Stimulated activated CD4-positive, alpha-beta T cell treated with anti-CD3 and anti-CD28 coated beads, Interleukin-4, amount 100 ng/mL, for 24 hours (primary cell): ENCODE data around the gene FITM1.
A peak's percentile ranks its signal among the peaks of the same experiment; 100 is the strongest.

Source experiments
- DNase-seq: peaks from one replicate; pipeline ENCODE4 v3.0.0-alpha.2; 2020

The FITM1 gene

GRCh38 chr14:24122898-24123297 lies 7.6 kb upstream of the FITM1 start:
- DNase-seq = no peak

GRCh38 chr14:24123424-24124417 lies 6.7 kb upstream of the FITM1 start:
- DNase-seq = no peak

- DNase-seq = no peak
Observed at GRCh38 chr14:24126939-24127338, 3.5 kb upstream of the FITM1 start.

DNA sequence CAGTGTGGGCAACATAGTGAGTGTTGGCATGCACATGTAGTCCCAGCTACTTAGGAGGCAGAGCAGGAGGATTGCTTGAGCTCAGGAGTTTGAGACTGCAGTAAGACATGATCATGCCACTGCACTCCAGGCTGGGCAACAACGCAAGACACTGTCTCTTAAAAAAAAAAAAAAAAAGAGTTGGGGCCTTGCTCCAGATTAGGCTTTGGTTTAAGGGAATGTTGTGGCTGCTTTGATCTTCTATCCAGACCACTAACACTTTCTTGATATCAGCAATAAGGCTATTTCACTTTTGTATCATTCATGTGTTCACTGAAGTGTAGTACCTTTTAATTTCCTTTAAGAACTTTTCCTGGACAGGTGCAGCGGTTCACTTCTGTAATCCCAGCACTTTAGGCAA lies 2.8 kb upstream of the FITM1 start:
- DNase-seq = no peak

- no peak for DNase-seq
Observed at GRCh38 chr14:24129410-24129998, 955 bp upstream of the FITM1 start.

DNA sequence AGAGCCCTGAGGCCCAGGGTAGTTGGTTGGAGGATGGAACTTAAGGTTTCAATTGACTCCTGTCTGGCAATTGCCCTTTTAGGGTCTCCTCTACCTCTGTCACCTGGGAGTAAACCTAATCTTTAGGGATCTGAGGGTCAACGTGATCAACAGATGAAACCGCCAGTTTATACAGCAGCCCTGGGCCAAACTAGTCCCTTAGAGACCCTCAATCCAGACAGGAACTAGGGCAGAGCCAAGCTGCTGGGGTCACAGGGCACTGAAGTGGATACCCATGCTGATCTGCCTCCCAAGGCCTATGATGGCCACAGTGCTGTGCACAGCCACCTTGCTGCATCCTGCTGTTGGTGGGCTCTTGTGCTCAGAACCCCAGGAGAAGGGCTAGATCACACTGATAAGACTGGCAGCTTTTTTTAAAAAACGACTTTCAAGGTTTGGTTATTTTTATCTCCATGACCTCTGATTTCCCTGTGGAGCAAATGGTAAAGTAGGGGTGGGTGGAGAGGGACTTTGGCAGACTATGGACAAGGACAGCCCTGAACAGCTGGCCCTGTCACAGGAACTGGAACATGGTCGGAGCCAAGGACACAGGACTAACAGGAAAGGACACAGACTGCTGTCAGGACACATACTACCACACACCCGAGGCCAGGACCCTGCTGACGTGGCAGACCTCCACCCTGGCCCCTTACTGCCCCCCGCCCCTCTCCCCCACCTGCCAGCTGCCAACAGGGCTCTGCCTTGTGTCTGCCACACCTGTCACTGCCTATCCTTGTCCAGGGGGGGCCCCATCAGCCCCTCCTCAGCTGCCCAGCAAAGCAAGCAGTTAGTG lies 474 bp downstream of the FITM1 start:
- no peak for DNase-seq

DNA sequence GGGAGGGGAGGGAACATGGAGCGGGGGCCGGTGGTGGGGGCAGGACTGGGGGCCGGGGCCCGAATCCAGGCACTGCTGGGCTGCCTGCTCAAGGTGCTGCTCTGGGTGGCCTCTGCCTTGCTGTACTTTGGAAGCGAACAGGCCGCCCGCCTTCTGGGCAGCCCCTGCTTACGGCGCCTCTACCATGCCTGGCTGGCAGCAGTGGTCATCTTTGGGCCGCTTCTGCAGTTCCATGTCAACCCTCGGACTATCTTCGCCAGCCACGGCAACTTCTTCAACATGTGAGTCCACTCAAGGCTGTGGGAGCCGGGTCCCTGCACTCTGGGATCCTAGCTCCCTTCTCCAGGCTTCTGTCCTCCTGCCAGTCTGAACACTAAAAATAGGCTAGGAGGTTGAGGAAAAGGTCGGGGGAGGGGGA lies 1.1 kb downstream of the FITM1 start:
- no peak for DNase-seq

- DNase-seq = peak; percentile 21
Observed at GRCh38 chr14:24132061-24132685, 1.7 kb downstream of the FITM1 start.

DNA sequence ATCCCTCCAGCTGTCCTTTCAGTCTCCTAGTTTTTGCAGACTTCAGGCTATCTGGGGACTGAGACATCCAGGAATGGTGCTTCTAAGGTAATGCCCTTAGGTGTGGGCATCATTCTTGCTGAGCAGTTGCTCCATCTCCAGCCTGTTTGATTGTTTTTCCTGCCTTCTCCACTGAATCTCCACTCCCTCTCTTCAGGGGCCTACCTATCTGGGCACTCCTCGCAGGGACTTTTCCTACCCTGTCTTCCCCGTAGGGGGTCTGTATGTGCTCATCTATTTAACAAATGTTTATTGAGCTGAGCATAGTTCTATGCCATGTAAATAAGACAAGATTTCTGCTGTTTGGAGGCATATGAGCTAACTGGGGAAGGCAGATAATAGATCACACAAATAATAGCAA lies 2.5 kb downstream of the FITM1 start:
- no peak for DNase-seq

DNA sequence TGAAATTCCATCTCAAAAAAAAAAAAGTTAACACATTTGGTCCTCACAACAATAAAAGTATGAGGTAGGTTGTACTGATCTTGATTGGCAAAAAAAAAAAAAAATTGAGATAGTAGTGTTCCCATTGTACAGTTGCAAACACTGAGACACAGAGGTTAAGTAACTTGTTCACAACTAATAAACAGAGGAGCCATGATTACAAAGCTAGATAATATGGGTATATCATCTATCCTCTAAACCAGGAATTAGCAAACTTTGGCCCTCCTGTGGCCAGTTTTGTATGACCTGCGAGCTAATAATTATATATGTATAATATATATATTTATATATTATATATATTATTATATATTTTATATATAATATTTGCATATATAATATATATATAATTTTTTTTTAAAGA lies 3.3 kb downstream of the FITM1 start:
- no peak for DNase-seq

- DNase-seq = no peak
Observed at GRCh38 chr14:24135584-24135833, 5.0 kb downstream of the FITM1 start.

- peak; percentile 93 for DNase-seq
Observed at GRCh38 chr14:24135834-24136683, 5.6 kb downstream of the FITM1 start, which contains the start of gene PSME1. Gene PSME1 (plus strand): TSS chr14:24136194. CDS start chr14:24136263, 69 bp downstream.

- DNase-seq = no peak
Observed at GRCh38 chr14:24136684-24137528, 6.4 kb downstream of the FITM1 start.

DNA sequence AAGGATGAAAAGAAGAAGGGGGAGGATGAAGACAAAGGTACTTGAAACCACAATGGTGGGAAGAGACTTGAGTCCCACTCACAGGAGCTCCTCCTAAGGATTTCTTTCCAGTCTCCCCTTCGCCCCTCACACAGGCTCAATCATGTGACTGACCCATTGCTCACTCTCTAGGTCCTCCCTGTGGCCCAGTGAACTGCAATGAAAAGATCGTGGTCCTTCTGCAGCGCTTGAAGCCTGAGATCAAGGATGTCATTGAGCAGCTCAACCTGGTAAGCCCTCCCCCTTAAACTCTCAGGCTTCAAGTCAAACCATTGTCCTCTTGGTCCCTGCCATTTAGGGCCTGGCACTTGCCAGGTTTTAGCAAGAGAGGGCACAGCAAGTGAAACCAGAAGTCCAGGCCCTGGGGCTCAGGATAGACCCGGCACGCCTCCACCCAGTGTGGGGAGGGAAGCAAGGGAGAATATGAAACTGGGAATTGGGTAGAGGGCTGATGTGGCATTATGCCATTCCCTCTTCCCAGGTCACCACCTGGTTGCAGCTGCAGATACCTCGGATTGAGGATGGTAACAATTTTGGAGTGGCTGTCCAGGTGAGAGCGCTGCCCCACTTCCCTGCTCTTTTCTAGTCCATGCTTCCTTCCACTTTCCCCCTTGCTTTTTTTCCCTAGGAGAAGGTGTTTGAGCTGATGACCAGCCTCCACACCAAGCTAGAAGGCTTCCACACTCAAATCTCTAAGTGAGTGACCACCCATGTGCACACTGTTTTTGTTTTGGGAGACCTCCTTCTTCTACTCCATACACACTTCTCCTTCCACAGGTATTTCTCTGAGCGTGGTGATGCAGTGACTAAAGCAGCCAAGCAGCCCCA lies 7.3 kb downstream of the FITM1 start:
- no peak for DNase-seq

DNA sequence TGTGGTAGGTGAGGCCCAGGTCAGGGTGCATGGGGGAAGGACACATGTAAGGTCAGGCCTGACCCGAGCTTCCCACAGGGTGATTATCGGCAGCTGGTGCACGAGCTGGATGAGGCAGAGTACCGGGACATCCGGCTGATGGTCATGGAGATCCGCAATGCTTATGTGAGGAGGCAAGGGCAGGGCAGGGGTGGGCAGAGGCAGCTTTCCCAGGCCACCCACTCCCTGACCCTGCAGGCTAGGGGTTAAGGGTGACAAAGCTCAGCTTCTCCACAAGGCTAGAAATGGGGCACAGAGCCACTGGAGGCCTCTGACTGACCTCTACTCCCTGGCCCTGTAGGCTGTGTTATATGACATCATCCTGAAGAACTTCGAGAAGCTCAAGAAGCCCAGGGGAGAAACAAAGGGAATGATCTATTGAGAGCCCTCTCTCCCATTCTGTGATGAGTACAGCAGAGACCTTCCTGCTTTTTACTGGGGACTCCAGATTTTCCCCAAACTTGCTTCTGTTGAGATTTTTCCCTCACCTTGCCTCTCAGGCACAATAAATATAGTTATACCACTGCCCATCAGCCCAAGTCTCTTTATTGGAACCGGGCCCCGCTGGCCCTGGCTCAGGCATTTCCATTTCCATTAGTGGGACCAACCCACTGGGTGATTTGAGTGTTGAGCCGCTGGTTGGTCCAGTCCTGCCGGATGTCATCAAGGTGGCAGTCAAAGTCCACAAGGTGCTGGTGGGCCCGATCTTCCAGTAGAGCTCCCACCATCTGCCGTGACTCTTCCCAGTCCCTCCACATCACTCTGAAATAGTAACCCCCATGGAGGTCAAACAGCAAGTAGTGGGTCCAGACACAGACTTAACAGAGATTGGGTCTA lies 8.2 kb downstream of the FITM1 start:
- DNase-seq = no peak

DNA sequence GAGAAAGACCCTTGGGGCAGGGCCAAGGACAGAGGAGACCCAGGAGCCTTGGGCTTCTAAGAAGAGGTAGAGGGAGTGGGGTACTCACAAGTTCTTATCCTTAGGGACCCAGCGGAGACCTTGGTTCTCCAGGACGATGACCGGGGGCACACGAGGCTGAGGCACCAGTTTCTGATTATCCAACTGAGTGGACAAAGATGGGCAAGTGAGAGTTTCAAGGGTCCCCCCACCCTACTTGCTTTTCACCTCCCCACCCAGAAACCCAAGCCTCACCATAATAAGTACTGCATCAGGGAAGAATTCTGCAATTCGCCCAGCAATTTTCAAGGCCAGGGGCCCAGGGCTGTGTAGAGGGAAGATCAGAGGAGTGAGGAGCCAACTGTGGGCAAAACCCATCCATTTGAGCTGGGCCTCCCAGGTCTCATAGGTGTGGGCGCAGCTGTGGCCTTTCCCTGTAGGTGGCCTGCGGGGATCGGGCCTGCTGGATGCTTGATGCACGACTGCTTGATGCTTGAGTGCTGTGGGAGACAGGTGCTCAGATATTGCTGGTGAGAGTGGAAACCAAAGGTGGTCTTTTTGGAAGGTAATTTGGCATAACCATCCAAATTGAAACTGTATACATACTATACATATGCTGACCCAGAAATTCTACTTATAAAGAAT lies 8.9 kb downstream of the FITM1 start:
- DNase-seq = peak; percentile 27

DNA sequence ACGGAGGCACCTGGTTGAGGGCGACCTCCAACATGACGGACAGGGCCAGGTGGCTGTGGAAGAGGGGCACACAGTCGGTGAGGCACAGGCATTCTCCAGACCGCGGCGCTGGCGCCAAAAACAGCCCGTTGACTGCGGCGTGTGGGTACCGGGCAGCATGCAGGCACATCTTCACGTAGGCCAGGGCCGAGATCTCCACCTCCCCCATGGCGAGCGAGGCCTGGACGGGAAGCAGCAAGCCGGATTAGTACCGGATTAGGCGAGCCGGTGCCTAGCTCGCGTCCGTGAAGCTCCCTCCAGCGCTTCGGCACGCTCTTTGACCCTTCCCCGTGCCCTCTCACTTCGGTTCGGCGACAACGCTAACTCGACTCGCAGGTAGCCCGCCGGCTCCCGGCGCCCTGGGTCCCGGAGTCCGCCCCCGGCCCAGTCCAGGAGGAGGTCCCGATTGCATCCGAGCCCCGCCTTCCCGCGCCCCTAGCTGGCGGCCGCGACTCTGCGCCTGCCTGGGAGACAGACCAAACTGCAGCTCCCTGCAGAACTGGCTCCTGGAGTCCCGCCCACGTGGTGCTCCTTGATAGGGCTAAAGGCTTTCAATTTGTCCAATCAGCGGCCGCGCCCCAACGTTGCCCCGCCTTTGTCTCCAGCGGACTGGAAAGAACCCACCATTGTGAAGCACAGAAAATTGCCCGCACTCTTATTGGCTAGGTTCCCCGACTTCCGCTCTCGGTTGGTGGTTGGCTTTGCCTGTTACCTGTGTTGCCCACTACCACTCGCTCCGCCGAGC lies 10.8 kb downstream of the FITM1 start, which contains the start of gene EMC9:
EMC9 (minus strand) TSS at position 495 of the 784 bp plus-strand sequence; CDS start at position 208, 287 bp downstream.
- DNase-seq = peak; percentile 100
